OCI-M1 (cell line): ENCODE results near the gene SELENOO.
A peak's percentile ranks its signal among the peaks of the same experiment; 100 is the strongest.

Experiments used
- DNase-seq: peaks from one replicate; lab custom pipeline; 2025; lab: John Stamatoyannopoulos, UW

The SELENOO gene

DNA sequence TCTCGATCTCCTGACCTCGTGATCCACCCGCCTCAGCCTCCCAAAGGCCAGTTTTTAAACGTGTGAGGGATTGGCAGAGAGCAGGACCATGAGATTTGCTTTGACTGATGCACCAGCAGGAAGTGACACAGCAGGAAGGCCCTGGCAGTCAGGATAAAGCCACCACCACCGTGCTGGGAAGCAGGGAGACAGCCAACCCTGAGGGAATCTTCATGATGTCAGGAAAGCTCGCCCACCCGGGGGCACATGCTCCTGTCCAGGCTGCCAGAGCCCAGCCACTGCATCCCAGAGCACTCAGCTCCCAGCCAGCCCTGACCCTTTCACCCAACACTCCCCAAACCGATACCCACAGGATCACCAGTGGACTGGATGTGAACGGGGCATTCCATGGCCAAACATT lies 37.9 kb downstream of the SELENOO start:
- DNase-seq, result no peak

- peak; percentile 9 for DNase-seq
Observed at GRCh38 chr22:50242406-50242949, 41.7 kb downstream of the SELENOO start.

DNA sequence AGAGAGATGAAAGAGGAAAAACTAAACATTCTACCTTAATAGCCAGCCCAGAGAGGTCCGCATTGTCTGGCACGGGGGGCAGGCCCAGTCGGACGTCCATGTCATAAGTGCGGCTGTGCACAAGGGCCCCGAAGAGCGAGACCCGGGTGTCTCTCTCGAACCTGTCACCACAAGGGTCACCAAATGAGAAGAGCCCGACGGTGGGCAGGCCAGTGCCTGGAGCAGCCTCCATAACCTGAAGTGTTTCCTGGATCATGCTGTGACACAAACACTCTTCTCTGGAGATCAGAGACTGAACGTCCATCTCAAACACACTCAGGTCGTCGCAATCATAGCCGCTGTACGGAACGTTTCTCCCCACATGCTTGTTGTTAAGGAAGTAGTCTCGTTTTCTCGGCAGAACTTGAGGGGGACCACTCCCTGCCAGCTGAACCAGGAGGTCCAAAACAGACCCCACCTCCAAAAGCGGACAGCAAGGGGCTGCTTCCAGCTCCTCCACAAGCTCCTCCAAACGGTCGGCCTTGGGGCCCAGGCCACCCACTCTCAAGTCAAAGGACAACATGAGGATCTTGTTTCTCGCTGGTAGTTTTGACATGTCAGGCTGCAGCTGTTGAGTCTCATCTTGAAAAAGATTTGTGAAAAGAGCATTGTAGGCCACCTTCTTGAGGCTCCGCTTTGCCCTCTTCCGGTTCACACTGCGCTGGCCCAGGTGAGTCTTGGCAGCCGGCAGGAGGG lies 43.0 kb downstream of the SELENOO start:
- DNase-seq, result peak; percentile 57

DNA sequence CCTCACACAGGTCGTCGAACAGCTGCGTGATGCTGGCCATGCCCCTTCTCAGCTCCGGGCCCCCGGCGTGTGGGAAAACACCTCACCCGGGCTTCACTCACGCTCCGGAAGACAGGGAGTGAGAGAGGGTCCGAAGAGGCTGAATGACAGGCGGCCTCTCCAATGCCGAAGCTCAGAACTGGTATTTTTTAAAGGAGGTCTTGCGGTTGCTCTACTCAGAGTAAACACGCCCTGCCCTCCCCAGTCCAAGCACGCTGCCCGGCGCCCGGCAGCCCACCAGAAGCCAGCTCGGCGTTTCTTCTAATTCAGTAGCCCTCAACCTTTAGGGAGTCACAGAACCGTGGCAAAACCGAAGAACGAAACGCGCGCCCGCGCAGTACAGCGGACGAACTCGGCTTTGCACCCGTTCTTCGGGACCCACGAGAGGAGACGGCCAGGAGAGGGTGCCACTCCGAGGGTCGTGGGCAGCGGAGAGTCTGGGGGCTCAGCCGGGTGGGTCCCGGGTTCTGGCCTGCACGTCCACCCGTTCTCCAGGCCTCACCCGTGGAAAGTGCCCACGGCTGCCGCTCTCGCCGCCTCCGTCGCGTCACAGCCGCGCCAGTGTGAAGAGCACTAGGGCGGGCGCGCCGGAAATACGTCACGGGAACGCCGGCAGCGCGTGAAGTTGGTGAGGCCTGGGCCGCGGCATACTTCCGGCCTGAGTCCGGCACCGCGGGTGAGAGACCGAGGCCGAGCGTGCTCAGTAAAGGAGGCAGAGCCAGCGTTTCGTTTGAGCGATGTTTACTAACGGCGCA lies 43.8 kb downstream of the SELENOO start, which contains the start of gene TUBGCP6:
Gene TUBGCP6, minus strand, starts transcription at position 604 of the 794 bp plus-strand sequence. Its CDS starts 564 bp downstream, at position 40.
- DNase-seq, result peak; percentile 96

- DNase-seq, result no peak
Observed at GRCh38 chr22:50245214-50246072, 44.6 kb downstream of the SELENOO start.

DNA sequence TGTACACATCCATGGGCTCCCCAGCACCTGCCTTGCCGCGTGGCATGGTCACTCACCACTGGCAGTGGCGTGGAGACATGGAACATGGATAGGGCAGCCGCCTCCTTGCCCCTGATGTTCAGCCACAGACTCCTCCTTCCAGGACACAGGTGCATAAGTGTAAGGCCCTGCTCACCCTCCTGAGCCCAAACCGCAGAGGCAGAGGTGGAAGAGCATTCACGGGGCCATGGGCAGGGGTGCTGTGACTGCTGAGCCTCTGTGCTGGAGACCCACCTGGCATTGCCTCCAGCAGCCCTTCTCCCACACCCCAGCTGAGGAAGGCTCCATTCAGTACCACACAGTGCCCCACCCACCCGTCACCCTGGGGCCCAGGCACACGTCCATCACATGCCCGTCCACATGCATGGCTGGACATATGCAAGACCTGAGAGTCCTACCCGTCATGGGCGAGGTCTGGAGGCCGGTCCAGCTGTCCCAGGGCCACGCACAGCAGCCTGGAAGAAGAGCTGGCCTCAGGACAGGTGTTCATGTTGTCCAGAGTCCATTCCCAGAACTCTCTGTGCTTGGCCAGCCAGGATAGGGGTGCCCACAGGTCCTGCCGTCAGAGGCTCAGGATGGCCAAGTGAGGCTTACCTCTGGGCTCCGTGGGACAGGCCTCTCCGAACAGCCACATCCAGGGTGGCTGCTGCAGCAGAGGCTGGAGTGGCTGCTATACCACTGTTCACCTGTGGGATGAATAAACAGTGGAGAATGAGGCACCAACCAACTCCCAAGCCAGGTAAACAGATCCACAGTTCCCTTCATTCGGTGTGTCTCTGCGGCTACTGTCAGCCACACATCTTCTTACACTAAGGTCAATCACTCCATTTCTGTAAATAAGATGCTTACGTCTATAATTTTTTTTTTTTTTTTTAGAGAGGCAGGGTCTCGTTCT lies 45.7 kb downstream of the SELENOO start:
- DNase-seq, result no peak

DNA sequence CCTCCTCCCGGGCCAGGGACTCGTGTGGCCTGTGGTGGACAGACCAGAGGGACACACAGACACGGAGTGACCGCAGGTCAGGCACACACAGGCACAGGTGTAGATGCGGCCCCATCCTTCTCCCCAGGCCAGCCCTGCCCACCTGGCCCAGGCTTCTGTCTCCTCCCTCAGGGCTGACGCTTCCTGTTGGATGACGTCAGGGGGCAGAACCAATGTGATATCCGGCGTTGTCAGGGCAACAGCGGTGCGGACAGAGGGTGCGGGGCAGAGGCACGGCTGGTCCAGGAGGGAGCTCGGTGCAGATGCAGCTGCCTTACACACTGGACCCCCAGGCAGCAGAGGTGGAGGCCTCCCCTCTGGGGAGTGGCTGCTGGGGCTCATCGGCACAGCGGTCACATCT lies 46.9 kb downstream of the SELENOO start:
- DNase-seq, result no peak

GRCh38 chr22:50248196-50249081 lies 47.6 kb downstream of the SELENOO start:
- no peak for DNase-seq

- DNase-seq, result no peak
Observed at GRCh38 chr22:50249341-50250248, 48.8 kb downstream of the SELENOO start.

- no peak for DNase-seq
Observed at GRCh38 chr22:50250249-50250554, 49.4 kb downstream of the SELENOO start.

GRCh38 chr22:50250555-50251476 lies 50.0 kb downstream of the SELENOO start, which contains the start of gene HDAC10:
Gene HDAC10, minus strand, starts transcription at chr22:50251265. Its CDS starts 233 bp downstream, at chr22:50251032.
- DNase-seq, result peak; percentile 90

DNA sequence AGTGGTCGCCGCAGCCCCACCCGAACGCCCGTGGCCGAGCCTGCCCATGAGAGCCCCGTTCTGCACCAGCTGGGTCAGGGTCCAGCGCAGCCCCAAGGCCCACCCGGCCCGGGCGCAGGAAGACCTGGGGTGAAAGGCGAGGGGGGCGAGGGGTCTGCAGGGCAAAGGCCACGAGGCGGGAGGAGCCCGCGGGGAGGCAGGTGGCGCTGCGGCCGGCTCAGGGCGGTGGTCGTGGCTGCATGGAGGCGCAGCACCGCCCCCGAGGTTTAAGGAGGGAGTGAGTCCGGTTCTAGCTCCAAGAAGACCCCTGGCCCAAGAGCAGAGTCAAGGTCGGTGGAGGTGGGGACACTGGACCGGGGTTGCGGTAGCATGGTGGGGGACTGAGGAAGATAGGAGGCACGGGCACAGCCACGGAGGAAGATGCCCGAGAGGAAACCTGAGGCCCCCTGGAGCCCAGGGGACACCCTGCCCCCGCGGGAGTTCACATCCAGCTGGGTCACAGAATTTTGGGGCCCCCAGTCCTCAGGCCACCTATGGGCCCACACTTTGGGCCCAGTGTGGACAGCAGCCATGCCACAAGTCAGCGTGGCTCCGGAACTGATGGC lies 50.8 kb downstream of the SELENOO start:
- DNase-seq, result no peak

DNA sequence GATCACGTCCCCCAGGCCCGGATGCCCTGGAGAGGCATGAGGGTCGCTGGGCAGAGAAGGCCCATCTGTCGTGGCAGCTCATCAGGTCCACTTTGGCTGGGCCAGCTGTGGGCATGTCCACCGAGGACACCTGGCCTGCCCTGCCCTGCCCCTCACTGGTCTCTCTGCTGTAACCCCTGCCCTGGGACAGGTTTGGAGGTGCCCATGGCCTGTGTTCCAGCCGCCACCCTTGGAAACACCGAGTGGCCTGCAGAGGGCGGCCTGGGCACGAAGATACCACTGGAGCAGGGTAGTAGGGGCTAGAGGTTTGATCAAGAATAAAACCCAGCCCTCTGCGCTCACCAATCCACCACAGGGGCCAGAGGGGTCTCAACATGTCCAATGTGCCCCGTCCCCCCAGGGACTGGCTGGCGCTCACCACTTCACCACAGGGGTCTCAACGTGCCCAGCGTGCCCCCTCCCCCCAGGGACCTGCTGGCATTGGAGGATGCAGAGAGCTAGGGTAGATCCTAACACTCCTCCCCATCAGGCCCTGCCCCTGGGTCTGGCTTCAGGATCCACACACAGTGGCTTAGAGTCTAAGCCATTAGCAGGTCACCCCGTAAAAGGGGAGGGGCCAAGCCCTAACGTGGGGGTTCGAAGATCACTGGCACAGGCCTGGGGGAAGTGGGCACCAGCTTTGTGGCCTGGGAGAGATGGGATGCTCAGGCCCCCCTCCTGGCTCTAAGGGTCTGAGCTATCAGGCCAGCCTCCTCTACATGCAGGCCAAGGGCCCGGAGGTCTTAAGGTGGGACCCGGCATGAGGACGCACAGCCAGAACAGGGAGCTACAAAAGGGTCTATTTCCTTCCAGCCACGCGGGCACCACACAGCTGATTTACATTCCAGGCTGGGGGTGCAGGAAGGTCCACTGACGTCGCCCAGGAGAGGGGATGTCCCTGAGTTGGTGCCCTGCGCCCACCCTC lies 51.6 kb downstream of the SELENOO start:
- DNase-seq, result peak; percentile 68

DNA sequence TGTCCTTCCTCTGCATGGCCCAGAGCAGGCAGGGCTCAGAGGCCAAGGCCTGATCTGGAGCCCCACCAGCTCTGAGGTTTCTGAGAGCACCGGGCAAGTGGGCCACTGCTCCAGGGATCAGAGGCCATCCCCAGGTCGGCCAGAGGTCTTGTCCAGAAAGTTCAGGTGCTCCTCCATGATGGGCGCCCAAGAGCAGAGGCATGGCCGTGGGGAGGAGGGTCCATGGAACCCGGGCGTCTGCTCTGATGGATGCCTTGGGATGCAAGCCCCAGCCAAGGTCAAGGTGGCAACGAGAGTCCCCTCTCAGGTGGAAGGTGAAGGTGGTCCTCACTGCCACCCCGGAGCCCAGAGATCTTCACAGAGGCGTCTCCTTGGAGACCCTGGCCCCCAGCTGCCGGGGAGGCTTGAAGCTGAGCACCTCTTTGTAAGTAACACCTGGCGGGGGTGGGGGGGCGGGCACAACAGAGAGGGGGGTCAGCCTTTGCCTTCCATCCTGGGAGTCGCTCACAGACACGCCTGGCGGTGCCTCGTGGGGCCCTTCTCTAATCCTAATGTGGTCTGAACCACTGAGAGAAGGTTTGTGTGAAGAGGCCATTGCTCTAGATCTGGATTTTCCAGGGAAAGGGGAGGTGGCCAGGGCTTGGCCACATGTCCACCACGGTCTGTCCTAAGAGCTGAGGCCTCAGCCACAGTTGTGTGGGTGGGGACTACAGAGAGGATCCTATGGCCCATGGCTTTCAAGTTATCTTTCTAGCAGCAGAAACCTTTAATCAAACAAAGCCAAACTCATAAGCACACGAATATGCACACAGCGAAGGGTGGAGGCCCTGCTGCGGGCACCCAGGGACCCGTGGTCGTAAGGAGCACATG lies 52.5 kb downstream of the SELENOO start:
- DNase-seq, result no peak

DNA sequence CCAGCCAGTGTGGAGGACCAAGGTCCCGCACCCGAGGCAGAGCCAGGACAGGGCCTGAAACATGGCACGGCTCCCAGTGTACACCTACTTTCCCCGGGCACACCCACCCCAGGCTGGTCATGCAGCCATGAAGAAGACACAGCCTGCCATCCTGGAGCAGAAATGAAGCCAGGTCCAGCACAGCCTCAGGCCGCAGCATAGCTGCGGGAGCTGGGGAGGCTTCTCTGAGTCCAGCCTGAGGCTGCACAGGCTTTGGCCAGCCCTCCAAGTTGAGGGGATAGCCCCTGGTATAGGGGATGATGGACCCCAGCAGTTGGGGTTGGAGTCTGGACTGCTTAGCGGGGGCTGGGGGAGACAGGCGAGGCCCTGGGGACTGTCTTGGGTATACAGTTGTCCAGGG lies 53.1 kb downstream of the SELENOO start:
- no peak for DNase-seq
